Neuronal stem cell (in vitro differentiated cells): ENCODE measurements around the gene IER2.
"Not testable (repeated sequence)": the region's sequence is repeated elsewhere in the genome, so short reads cannot be mapped to it uniquely, and the experiment has no call there.

Experiments used
- DNase-seq: peaks from one replicate; pipeline ENCODE4 v3.0.0-alpha.2; 2013; ENCODE audit warnings: low spot score
- H2AFZ ChIP-seq: one replicate; pipeline ENCODE4 v1.6.1; 2013; ENCODE audit warnings: mild to moderate bottlenecking, low read length, inconsistent platforms
- H2AK5ac ChIP-seq: 2 replicates; pipeline ENCODE4 v1.6.1; 2013; ENCODE audit warnings: low read depth, mild to moderate bottlenecking, inconsistent platforms, low read length, moderate library complexity, mixed read lengths
- H2BK120ac ChIP-seq: 2 replicates; pipeline ENCODE4 v1.6.1; 2013; ENCODE audit warnings: low read depth, mild to moderate bottlenecking, inconsistent platforms, low read length, moderate library complexity, mixed read lengths
- H2BK12ac ChIP-seq: one replicate; pipeline ENCODE4 v1.6.1; 2013; ENCODE audit warnings: low read length, inconsistent platforms
- H2BK15ac ChIP-seq: 2 replicates; pipeline ENCODE4 v1.6.1; 2013; ENCODE audit warnings: mild to moderate bottlenecking, low read length, inconsistent platforms, mixed read lengths
- H2BK5ac ChIP-seq: one replicate; pipeline ENCODE4 v1.6.1; 2013; ENCODE audit warnings: inconsistent platforms, mild to moderate bottlenecking, low read length, moderate library complexity
- H3K14ac ChIP-seq: one replicate; pipeline ENCODE4 v1.6.1; 2013; ENCODE audit warnings: low read length, inconsistent platforms
- H3K18ac ChIP-seq: 2 replicates; pipeline ENCODE4 v1.6.1; 2013; ENCODE audit warnings: low read length, inconsistent platforms
- H3K23ac ChIP-seq: 2 replicates; pipeline ENCODE4 v1.6.1; 2013; ENCODE audit warnings: low read depth, mild to moderate bottlenecking, mixed read lengths, low read length, inconsistent platforms; ENCODE audit not compliant: poor library complexity
- H3K27ac ChIP-seq: replicated peaks from 3 replicates; pipeline ENCODE4 v1.5.1; 2013; ENCODE audit warnings: low read length, inconsistent platforms
- H3K27me3 ChIP-seq, 3 experiments: 2 replicates each; pipeline ENCODE4 v1.6.1; 2013; ENCODE audit warnings: low read length in 3 of 3, mild to moderate bottlenecking in 2 of 3, inconsistent platforms in 1 of 3, low read depth in 1 of 3, mixed read lengths in 1 of 3, moderate library complexity in 1 of 3; ENCODE audit not compliant: control insufficient read depth in 3 of 3, insufficient read depth in 3 of 3
- H3K36me3 ChIP-seq, 2 donors: replicated peaks in 1 of 2; 2 replicates each; pipeline ENCODE4 v1.6.1; 2013; ENCODE audit warnings: low read length in 2 of 2; ENCODE audit not compliant: control insufficient read depth in 2 of 2, insufficient read depth in 2 of 2
- H3K4ac ChIP-seq: 2 replicates; pipeline ENCODE4 v1.6.1; 2013; ENCODE audit warnings: inconsistent platforms, mild to moderate bottlenecking, low read length, moderate library complexity
- H3K4me1 ChIP-seq, 2 donors: 1 replicate in 1 of 2; 2 replicates in 1 of 2; pipeline ENCODE4 v1.6.1; 2013; ENCODE audit warnings: low read length in 2 of 2, low read depth in 1 of 2; ENCODE audit not compliant: control insufficient read depth in 2 of 2, insufficient read depth in 1 of 2
- H3K4me2 ChIP-seq: one replicate; pipeline ENCODE4 v1.6.1; 2013; ENCODE audit warnings: mild to moderate bottlenecking, low read length, inconsistent platforms; ENCODE audit not compliant: insufficient read depth, poor library complexity, severe bottlenecking
- H3K4me3 ChIP-seq, 2 donors: 2 replicates each; pipeline ENCODE4 v1.5.1; 2013; ENCODE audit warnings: low read length in 2 of 2, mild to moderate bottlenecking in 2 of 2, inconsistent platforms in 1 of 2, moderate library complexity in 1 of 2
- H3K79me1 ChIP-seq: one replicate; pipeline ENCODE4 v1.6.1; 2013; ENCODE audit warnings: low read depth, mild to moderate bottlenecking, inconsistent platforms, low read length, moderate library complexity
- H3K9ac ChIP-seq: one replicate; pipeline ENCODE4 v1.6.1; 2013; ENCODE audit warnings: mild to moderate bottlenecking, low read depth, low read length, inconsistent platforms; ENCODE audit not compliant: poor library complexity
- H3K9me3 ChIP-seq, 2 donors: replicated peaks in 1 of 2; 2 replicates each; pipeline versions ENCODE3 to v1.6.1; 2013; ENCODE audit warnings: low read length in 2 of 2, mild to moderate bottlenecking in 2 of 2, inconsistent platforms in 1 of 2, low read depth in 1 of 2, mixed read lengths in 1 of 2, moderate library complexity in 1 of 2; ENCODE audit not compliant: control insufficient read depth in 2 of 2, insufficient read depth in 1 of 2
- H4K8ac ChIP-seq: one replicate; pipeline ENCODE4 v1.6.1; 2013; ENCODE audit warnings: low read depth, mild to moderate bottlenecking, inconsistent platforms, low read length, moderate library complexity
- H4K91ac ChIP-seq: one replicate; pipeline ENCODE4 v1.6.1; 2013; ENCODE audit warnings: low read length, low read depth, mild to moderate bottlenecking, inconsistent platforms; ENCODE audit not compliant: poor library complexity
- WGBS, 2 donors: extraction: QIAGEN DNeasy Blood & Tissue Kit; methylation state at CpG; one replicate each; pipeline ENCODE4 v1.1.7; 2013; ENCODE audit warnings: missing lambda C conversion rate in 2 of 2, mixed read lengths in 1 of 2; ENCODE audit not compliant: insufficient read length in 2 of 2, insufficient replicate concordance in 1 of 2; ENCODE audit errors: extremely low coverage in 2 of 2; 5-methylcytosine and 5-hydroxymethylcytosine counted together

The IER2 gene

GRCh38 chr19:13177584-13177983 is 27.4 kb downstream of the IER2 start:
- not testable (repeated sequence) for H2AFZ ChIP-seq, H3K4me2 ChIP-seq, H2BK120ac ChIP-seq, H3K9me3 ChIP-seq, H3K14ac ChIP-seq, DNase-seq, H2AK5ac ChIP-seq, H3K27me3 ChIP-seq, H3K27ac ChIP-seq, H2BK12ac ChIP-seq, H3K9ac ChIP-seq, H3K36me3 ChIP-seq, H3K18ac ChIP-seq, H2BK15ac ChIP-seq, H3K4me1 ChIP-seq, H2BK5ac ChIP-seq, H4K8ac ChIP-seq, H4K91ac ChIP-seq, H3K4ac ChIP-seq, H3K79me1 ChIP-seq, H3K4me3 ChIP-seq, H3K23ac ChIP-seq
- WGBS, 2 donors, result no CpG with 5 or more reads among the region's 5 CpGs

- H3K9ac ChIP-seq, H3K79me1 ChIP-seq, H3K4me3 ChIP-seq, H3K4ac ChIP-seq, H3K4me1 ChIP-seq, H2BK5ac ChIP-seq, H3K9me3 ChIP-seq, H3K36me3 ChIP-seq, H2BK120ac ChIP-seq, H3K27ac ChIP-seq, H3K4me2 ChIP-seq, H4K91ac ChIP-seq, H2BK12ac ChIP-seq, H3K23ac ChIP-seq, DNase-seq, H3K18ac ChIP-seq, H3K14ac ChIP-seq, H2AFZ ChIP-seq, H2AK5ac ChIP-seq, H2BK15ac ChIP-seq, H3K27me3 ChIP-seq, H4K8ac ChIP-seq: not testable (repeated sequence)
- WGBS, 2 donors, result no CpG with 5 or more reads among the region's 10 CpGs
Observed at GRCh38 chr19:13178291-13178690, 28.1 kb downstream of the IER2 start.

DNA sequence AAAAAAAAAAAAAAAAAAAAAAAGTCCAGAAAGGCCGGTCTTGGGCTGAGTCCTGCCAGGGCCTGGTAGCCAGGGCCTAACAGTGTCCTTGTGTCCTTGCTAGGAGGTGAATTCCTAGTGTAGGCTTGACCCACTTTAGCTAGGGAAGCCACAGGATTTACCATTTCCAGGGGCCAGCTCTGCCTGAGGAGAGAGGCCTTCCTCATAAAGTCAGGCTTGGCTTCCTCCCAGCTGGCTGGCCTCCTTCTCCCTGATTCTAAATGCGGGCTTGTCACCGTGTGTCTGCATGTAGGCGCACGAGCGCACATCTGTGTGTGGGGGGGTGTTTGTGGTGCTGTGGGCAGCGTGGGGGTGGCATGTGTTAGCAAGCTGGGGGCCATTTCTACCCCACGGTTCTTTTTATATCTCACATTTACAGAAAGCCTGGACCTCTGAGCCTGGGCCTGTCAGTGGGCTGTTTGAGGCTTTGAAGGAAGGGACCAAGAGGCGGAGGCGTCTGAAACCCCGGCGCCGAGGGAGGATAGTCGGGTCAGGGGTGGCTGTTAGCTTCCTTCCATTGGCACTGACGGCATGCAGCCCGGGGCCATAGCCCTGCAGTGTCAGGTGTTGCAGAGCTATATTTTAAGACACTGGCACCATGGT is 31.7 kb downstream of the IER2 start:
- Histone ChIP-seq H3K4ac (no peak overlapping the region), H3K9me3 (no peaks in the 10 kb centered on the region), H2BK120ac (no peak overlapping the region), H3K4me1 (peaks cover 0 to 5% of the 10 kb centered on the region in 2 donors), H3K14ac (no peak overlapping the region), H3K4me3 (no peak overlapping the region), H2BK12ac (no peak overlapping the region), H2BK5ac (no peak overlapping the region), H3K79me1 (no peaks in the 10 kb centered on the region), H4K8ac (no peak overlapping the region), H3K36me3 (no peaks in the 10 kb centered on the region), H3K9ac (no peak overlapping the region), H2AFZ (peak overlapping the region; percentile 90), H4K91ac (peak overlapping the region; percentile 79), H2AK5ac (peak overlapping the region; percentile 83), H3K27me3 (no peaks in the 10 kb centered on the region), H3K18ac (peak overlapping the region; percentile 64), H3K27ac (no peak overlapping the region), H3K4me2 (no peak overlapping the region), H3K23ac (no peak overlapping the region), H2BK15ac (peak overlapping the region; percentile 78)
- DNase-seq, result no peak
- WGBS, 2 donors, result no CpG with 5 or more reads among the region's 16 CpGs

- H2AK5ac ChIP-seq, H3K9me3 ChIP-seq, H3K14ac ChIP-seq, H3K23ac ChIP-seq, H2BK15ac ChIP-seq, H3K9ac ChIP-seq, H3K4me3 ChIP-seq, H2AFZ ChIP-seq, H4K91ac ChIP-seq, H3K4ac ChIP-seq, H3K27me3 ChIP-seq, H3K4me2 ChIP-seq, H3K36me3 ChIP-seq, H3K18ac ChIP-seq, H3K27ac ChIP-seq, H3K4me1 ChIP-seq, DNase-seq, H4K8ac ChIP-seq, H2BK5ac ChIP-seq, H2BK120ac ChIP-seq, H3K79me1 ChIP-seq, H2BK12ac ChIP-seq: not testable (repeated sequence)
- WGBS, 2 donors, result no CpG with 5 or more reads among the region's 23 CpGs
Observed at GRCh38 chr19:13184926-13185325, 34.7 kb downstream of the IER2 start.
